Measurements from ENCODE around the gene ZFPM1.

The ZFPM1 gene

GRCh38 chr16:88510091-88510994 is 57.3 kb downstream of the ZFPM1 start:
- TF ChIP-seq, protein P1, sequence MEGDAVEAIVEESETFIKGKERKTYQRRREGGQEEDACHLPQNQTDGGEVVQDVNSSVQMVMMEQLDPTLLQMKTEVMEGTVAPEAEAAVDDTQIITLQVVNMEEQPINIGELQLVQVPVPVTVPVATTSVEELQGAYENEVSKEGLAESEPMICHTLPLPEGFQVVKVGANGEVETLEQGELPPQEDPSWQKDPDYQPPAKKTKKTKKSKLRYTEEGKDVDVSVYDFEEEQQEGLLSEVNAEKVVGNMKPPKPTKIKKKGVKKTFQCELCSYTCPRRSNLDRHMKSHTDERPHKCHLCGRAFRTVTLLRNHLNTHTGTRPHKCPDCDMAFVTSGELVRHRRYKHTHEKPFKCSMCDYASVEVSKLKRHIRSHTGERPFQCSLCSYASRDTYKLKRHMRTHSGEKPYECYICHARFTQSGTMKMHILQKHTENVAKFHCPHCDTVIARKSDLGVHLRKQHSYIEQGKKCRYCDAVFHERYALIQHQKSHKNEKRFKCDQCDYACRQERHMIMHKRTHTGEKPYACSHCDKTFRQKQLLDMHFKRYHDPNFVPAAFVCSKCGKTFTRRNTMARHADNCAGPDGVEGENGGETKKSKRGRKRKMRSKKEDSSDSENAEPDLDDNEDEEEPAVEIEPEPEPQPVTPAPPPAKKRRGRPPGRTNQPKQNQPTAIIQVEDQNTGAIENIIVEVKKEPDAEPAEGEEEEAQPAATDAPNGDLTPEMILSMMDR (conservative IDR thresholded peaks at IDR 0.05) = no peak
- no peak for TF ChIP-seq ZFX (IDR thresholded peaks at IDR 0.05)
- peak overlapping the region; percentile 30; the same call in 1 of the 2 replicates for H3K27ac ChIP-seq

DNA sequence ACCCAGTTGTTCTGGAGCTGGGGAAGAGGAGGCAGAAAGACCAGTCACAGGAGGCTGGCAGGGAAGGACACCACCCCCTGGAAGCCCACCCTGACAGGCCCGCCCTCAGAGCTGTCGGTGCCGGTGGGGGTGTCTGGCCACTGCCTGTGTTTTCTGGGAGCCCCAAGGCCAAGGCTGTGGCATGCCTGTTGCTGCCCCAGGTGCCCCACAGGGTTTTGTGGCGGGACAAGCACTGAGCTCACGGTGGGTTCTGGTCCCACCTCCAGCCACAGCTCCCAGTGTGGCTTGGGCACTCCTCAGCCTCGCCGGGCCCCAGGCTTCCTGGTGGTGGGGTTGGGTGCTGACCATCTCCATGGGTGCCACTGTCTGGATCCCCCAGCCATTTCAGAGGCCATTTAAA is 58.0 kb downstream of the ZFPM1 start:
- no peak overlapping the region for H3K27ac ChIP-seq
- TF ChIP-seq, protein P1 (conservative IDR thresholded peaks at IDR 0.05) = no peak
- TF ChIP-seq ZFX (IDR thresholded peaks at IDR 0.05) = no peak

DNA sequence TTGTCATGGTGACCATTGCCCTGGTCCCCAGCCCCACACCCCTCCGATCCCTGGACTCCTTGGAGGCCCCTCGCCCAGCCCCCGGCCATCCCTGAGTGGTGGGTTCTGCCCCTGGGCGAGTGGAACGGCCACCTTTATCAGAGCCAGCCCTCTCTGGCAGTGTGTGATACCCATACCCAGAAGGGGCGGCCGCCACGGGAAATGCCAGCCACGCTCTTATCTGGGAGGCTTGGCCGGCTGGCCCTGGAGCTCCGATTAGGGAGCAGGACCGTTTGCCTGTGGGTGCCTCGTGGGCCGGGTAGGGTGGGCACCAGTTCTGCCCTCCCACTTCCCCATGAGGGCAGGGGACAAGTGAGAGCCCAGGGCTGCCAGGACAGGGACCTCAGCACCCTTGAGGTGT is 58.8 kb downstream of the ZFPM1 start:
- H3K27ac ChIP-seq = no peak overlapping the region
- TF ChIP-seq, protein P1 (conservative IDR thresholded peaks at IDR 0.05) = no peak
- no peak for TF ChIP-seq ZFX (IDR thresholded peaks at IDR 0.05)

DNA sequence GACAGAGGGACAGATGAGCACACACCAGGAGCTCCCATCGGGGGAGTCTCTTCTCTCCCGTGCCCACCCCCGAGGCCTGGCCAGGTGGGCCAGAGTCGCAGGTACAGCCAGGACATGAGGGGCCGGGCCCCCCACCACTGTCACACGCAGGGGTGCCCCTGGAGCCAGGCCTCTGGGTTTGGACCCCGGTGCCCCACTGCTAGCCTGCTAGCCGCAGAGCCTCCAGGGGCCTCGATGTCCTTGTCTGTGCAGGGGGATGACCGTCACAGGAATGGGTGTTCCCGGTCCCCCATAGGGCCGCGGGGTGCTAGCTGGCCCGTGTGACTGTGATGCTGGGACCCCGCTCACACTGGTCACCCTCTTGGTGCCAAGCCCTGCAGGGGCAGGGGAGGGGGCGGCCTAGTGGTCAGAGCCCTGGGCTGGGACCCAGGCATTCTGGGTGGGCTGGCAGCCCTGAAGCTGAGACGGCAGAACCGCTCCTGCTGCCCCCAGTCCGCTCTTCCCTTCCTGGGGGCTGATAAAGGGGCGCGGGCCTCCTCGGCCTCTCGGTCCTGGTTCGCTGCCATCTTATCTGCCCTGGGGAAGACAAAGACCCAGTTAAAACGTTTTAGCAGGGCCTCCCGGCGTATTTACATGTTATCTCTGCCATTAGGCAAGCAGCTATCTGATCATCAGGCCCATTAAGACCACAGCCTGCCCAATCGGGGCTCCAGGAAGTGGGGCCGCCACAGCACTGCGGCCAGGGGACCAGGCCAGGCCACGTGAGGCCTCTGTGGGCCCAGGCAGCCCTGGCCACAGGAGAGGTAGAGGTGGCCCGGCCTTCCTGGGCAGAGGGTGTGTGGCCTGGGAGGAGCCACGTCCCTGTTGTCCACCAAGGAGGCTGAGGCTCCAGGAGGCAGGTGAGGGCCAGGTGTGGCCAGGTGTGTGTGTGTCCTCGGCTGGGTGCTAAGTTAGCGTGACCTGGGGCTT is 59.9 kb downstream of the ZFPM1 start:
- TF ChIP-seq, protein P1 (conservative IDR thresholded peaks at IDR 0.05) = no peak
- TF ChIP-seq ZFX (IDR thresholded peaks at IDR 0.05) = no peak
- no peak overlapping the region for H3K27ac ChIP-seq

DNA sequence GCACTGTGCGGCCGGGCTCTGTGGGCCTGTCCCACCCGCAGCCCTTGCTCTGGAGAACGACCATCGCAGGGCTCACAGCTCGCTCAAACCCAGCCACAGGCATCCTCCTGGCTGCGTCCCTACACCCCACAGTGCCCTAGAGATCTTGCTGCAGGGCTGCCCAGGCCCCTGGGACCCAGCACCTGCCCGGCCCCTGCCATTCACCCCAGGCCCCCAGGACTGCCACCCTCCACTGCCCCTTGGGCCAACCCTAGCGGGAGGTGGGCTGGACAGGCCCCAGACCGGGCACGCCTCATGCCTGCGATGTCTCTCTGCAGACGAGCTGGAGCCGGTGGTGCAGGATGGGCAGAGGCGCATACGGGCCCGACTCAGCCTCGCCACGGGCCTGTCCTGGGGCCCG is 61.0 kb downstream of the ZFPM1 start:
- TF ChIP-seq, protein P1 (conservative IDR thresholded peaks at IDR 0.05) = no peak
- TF ChIP-seq ZFX (IDR thresholded peaks at IDR 0.05) = no peak
- no peak overlapping the region for H3K27ac ChIP-seq

- no peak overlapping the region for H3K27ac ChIP-seq
- TF ChIP-seq ZFX (IDR thresholded peaks at IDR 0.05) = no peak
- TF ChIP-seq, protein P1 (conservative IDR thresholded peaks at IDR 0.05) = no peak
These were observed 61.6 kb downstream of the ZFPM1 start for GRCh38 chr16:88514526-88515232.
